HepG2 (cell line): ENCODE measurements around the gene TMEM8B. TPM values are rescaled to one million over a fixed set of nuclear protein-coding genes. Genes with fewer than 3 reads are reported as not detected.

ENCODE experiments used
- ASH2L ChIP-seq: fragments of 300-600, 200-600 bp; sonication (generic); IDR thresholded peaks from 2 replicates; pipeline ENCODE4 v1.7.0; 2017; ENCODE audit warnings: low read depth, mild to moderate bottlenecking, moderate library complexity, mixed read lengths, low read length; ENCODE audit not compliant: insufficient read length
- CREB1 ChIP-seq, 2 experiments: fragments of 450-650 bp in 1 of 2; IDR thresholded peaks; 2 replicates each; pipeline ENCODE4 v1.6.1; 2016 to 2017; ENCODE audit warnings: control low read depth in 1 of 2, mild to moderate bottlenecking in 1 of 2, missing compliant biosample characterization in 1 of 2, missing genetic modification characterization in 1 of 2
- HOXA3 ChIP-seq: sonication (generic); formaldehyde crosslinking; IDR thresholded peaks from 2 replicates; pipeline ENCODE4 v1.5.0; 2020; ENCODE audit warnings: missing genetic modification reagents
- MEIS2 ChIP-seq: sonication (generic); formaldehyde crosslinking; IDR thresholded peaks from 2 replicates; pipeline ENCODE4 v1.9.0; 2021; ENCODE audit warnings: mild to moderate bottlenecking, missing genetic modification reagents
- NFKBIZ ChIP-seq: IDR thresholded peaks from 2 replicates; pipeline ENCODE4 v1.6.1; 2018; ENCODE audit warnings: missing genetic modification reagents, missing compliant biosample characterization
- PATZ1 ChIP-seq: sonication (generic); formaldehyde crosslinking; IDR thresholded peaks from 2 replicates; pipeline ENCODE4 v1.4.0; 2020; ENCODE audit warnings: missing genetic modification reagents
- PHF8 ChIP-seq: sonication (generic); formaldehyde crosslinking; IDR thresholded peaks from 2 replicates; pipeline ENCODE4 v1.5.0; 2020; ENCODE audit warnings: missing genetic modification reagents
- RFXAP ChIP-seq: sonication (generic); formaldehyde crosslinking; IDR thresholded peaks from 2 replicates; pipeline ENCODE4 v1.4.0; 2020; ENCODE audit warnings: missing genetic modification reagents, borderline replicate concordance
- SALL2 ChIP-seq: sonication (generic); formaldehyde crosslinking; IDR thresholded peaks from 2 replicates; pipeline ENCODE4 v1.8.1; 2023; ENCODE audit warnings: mild to moderate bottlenecking, missing genetic modification reagents, inconsistent platforms
- ZBTB43 ChIP-seq: sonication (generic); formaldehyde crosslinking; conservative IDR thresholded peaks from 2 replicates; pipeline ENCODE4 v1.4.0; 2020; ENCODE audit warnings: missing genetic modification reagents
- ZFY ChIP-seq: sonication (generic); formaldehyde crosslinking; IDR thresholded peaks from 2 replicates; pipeline ENCODE4 v1.4.0; 2020; ENCODE audit warnings: missing genetic modification reagents
- ZMAT3 ChIP-seq: sonication (generic); formaldehyde crosslinking; conservative IDR thresholded peaks from 2 replicates; pipeline ENCODE4 v1.7.0; 2021; ENCODE audit warnings: missing genetic modification reagents
- ZNF737 ChIP-seq: sonication (generic); formaldehyde crosslinking; IDR thresholded peaks from 2 replicates; pipeline ENCODE4 v1.5.0; 2020; ENCODE audit warnings: missing genetic modification reagents, mild to moderate bottlenecking, borderline replicate concordance
- polyA plus RNA-seq, 8 experiments: library from polyadenylated mRNA; depleted of rRNA in 3 of 8; stranded (reverse) in 7 of 8; unstranded in 1 of 8; fragments of >200 nt; fragmentation: Illumina TruSeq in 4 of 8; extraction: Trizol in 4 of 8; gene quantifications; 2 replicates each; pipeline versions ENCODE4 v1.2.1 to v1.2.3, GENCODE V29; 2011 to 2016; ENCODE audit warnings: low read depth in 4 of 8, missing spikeins in 1 of 8, mixed read lengths in 1 of 8; ENCODE audit not compliant: insufficient read depth in 1 of 8
- total RNA-seq, 5 experiments: library from RNA; depleted of rRNA; stranded (reverse); fragments of >200 nt; fragmentation: Illumina TruSeq; extraction: Trizol; gene quantifications; 2 replicates each; pipeline ENCODE4 v1.2.3, GENCODE V29; 2016; ENCODE audit warnings: low read depth in 1 of 5
- TF ChIP-seq, protein P1 (sequence below): sonication (generic); formaldehyde crosslinking; IDR thresholded peaks from 2 replicates; pipeline ENCODE4 v1.5.1; 2020; ENCODE audit warnings: missing genetic modification reagents, mild to moderate bottlenecking, borderline replicate concordance

The TMEM8B gene
- total and polyA plus RNA-seq, 2 of the 13 experiments (the other 11 are each of a cell fraction or from before 2014, with no cell fraction given) = 2.1 to 2.7 TPM

- TF ChIP-seq PHF8 (CRISPR knock-in tag) (peak; percentile 65), ASH2L (peak; percentile 49), NFKBIZ (CRISPR knock-in tag) (no peak), ZMAT3 (CRISPR knock-in tag) (peak; percentile 62; the same call in 1 of the 2 replicates), MEIS2 (CRISPR knock-in tag) (peak; percentile 40; the same call in 1 of the 2 replicates), ZNF737 (CRISPR knock-in tag) (no peak), CREB1 (IDR thresholded peaks at IDR 0.05) (peak; percentile 76), CREB1 (CRISPR knock-in tag; IDR thresholded peaks at IDR 0.05) (no peak), ZBTB43 (CRISPR knock-in tag) (0 out of 2 replicates have a peak, but pooled peaks have one; percentile 26), RFXAP (CRISPR knock-in tag) (peak; percentile 35; the same call in 1 of the 2 replicates), HOXA3 (CRISPR knock-in tag) (peak; percentile 37; the same call in 1 of the 2 replicates), SALL2 (CRISPR knock-in tag) (0 out of 2 replicates have a peak, but pooled peaks have one; percentile 25), ZFY (CRISPR knock-in tag) (peak; percentile 88), PATZ1 (CRISPR knock-in tag) (0 out of 2 replicates have a peak, but pooled peaks have one; percentile 17)
- TF ChIP-seq, protein P1, sequence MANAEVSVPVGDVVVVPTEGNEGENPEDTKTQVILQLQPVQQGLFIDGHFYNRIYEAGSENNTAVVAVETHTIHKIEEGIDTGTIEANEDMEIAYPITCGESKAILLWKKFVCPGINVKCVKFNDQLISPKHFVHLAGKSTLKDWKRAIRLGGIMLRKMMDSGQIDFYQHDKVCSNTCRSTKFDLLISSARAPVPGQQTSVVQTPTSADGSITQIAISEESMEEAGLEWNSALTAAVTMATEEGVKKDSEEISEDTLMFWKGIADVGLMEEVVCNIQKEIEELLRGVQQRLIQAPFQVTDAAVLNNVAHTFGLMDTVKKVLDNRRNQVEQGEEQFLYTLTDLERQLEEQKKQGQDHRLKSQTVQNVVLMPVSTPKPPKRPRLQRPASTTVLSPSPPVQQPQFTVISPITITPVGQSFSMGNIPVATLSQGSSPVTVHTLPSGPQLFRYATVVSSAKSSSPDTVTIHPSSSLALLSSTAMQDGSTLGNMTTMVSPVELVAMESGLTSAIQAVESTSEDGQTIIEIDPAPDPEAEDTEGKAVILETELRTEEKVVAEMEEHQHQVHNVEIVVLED (CRISPR knock-in tag) = no peak
Measured at GRCh38 chr9:35829084-35829763, at the start of gene TMEM8B (continued).
